ENCODE data around the gene ACSL6.

Gene ACSL6

DNA sequence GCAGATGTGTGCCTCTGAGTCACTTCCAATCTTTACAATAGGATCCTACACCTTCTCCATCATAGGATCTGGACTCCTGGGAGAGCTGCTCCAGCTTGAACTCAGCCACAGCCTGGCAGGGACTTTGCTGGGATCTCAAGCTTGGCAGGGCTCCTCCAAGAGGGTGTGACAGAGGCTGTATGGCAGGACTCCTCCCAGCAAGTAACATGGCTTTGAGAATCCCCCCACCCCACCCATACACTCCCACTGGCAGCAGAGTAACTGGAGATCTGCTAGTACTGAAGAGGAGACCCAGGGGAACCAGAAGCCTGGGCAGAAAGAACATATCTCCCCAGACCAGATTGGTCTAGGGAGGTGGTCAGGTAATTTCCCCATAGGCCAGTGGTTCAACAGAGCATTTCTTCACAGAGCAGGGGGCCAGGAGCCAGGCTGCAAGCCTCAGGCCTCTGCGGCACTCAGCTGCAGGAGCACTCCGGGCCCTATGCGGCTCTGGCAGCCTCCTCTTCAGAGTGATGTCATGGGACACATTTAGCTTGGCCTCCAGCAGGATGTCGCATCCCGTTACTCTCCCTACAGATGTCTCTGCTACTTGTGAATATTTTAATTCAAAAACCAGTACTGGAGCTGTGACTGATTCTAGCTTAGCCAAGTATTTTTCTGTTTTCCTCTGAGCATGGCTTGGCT lies 1.7 kb upstream of the ACSL6 start:
- DNase-seq = no peak

DNA sequence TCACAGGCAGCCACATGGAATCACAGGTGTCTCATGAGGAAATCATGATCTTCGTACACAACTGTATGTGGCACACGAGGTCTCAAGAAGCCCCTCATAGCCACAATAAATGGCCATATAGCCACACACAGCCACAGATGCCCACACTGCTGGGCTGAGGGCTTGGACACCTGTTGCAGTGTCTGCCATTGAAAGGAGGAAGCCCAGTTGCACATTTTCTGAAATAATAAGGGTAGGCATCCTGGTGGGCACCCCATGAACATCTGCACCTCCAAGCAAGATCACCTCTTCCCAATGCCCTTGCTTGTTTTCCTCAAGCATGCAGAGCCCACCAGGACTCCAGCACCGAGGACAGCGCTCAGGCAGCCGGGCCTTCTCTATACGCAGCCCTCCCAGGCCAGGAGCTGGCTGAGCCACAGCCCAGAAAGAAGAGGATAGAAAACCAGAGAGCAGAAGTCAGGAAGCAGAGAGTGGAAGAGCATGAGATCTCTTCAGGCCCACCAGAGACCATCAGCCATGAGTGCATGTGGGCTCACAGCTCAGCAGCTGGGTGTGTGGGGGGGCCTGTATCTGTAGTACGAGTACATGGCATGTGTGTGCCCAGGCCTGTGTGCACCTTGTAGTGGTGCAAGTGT lies 1.0 kb upstream of the ACSL6 start:
- peak; percentile 18 for DNase-seq

DNA sequence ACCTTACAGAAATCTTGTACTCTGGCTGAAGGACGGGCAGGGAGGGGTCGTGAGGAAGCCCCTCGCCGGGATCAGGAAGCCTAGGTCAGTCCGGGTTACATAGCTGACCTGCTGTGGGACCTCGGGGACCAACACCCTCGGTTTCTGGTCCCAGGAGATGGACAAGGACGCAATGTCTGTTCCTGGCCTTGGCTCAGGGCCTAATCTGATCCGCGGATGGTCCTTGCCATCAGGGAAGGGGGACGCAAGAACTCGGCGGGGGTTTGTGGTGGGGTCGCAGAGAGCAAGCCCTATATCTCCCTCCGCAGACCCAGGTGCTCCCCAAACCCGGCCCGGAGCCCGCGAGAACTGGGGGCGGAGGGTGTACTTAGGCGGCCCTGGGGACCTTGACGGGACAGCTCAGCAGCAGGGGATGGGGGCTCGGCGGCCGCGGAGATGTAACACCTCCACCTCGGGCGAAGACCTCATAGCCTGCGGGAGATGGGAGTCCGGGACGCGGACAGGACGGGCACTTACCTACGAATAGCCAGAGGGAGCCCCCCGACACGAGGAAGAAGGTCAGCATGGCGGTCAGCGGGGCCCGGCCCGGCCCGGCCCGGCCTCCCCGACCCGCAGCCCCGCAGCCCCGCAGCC lies 353 bp downstream of the ACSL6 start:
- peak; percentile 13 for DNase-seq

DNA sequence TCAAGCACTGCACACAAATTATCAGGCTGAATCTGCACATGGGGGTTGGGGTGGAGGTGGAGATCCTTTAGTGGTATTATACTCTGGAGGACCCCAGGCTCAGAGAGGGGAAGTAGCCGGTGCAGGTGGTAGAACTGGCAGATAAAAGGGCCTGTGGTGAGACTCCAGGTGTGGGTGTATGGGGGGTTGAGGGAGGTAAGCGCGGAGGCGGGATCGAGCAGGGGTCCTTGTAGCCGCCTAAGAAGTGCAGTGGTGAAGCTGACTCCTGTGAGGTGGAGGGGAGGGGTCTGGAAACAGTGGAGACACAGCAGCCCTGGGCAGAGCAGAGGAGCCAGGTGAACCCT lies 841 bp downstream of the ACSL6 start:
- DNase-seq = peak; percentile 7

DNA sequence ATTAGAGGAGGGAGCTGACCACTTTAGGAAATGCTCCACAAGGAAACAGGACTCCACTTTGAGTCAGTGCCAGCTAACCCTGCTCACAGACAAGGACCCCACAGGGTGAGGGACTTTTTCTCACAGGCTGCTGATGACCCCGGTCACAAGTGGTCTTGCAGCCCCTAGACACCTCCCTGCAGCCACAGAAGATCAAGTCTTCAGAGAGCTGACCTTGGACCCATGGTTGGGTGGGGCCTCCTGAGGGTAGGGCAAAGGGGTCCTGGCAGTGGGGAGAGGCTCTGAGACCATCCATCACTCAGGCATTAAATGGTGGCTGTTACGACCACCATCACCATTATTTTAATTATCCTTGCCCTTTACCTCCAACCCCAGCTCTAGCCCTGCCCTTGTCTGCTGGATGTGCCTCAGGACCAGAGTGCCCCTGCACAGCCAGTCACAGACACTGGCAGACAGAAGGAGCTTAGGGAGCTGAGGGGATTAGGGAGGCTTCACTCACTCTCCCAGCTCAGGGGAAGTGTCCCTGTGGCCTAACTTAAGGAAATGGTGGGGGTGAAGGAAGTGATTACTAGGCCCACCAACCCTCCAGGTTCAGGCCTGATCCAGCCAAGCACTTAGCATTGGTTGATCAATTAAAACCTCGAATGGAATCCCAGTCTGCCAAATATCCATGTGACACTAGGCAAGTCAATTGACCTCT lies 1.6 kb downstream of the ACSL6 start:
- peak; percentile 3 for DNase-seq

DNA sequence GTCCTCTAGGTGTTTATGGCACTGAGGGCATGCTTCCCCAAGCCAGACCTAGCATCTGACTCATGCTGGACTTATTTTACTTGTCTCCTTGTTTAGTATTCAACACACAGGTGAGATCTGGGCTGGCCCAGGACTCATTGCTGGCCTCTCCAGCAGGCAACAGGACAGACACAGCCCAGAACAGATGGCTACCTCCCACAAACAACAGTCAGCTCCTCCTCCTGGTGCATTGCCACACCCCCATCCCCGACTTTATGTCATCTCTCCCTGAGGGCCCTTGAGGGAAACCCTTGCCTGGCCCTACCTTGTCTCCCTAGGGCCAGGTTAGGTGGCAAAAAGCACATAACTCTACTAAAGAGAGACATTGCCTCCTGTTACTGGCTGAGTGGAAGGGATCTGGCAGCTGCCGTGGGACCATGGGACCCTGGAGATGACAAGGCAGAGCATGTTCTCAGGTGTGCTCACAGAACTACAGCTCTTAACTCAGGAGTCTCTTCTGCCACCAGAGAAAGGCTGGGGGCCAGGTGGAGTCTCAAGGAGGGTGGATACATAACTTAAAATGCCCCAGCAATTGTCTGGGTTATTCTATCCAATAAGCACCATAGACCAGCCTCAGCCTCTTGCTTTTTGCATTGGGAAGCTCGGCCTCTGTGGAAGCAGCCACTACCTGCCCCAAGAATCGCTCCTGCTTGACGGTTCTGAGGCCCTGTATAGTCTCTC lies 2.3 kb downstream of the ACSL6 start:
- peak; percentile 9 for DNase-seq

DNA sequence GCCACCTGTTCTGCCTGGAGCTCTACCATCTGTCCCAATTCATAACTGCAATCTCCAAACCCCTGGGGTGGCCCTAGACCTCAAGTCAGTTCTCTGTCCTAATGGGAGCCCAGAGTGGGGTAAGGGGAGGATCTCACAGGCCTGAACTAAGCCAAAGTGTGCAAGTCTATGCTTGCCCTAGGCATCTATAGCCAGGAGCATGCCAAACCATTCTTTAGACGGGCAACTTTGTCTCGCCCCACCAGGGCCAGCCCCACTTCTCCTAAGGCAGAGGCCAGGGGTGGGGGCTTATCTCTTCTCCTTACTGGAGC lies 3.3 kb downstream of the ACSL6 start:
- no peak for DNase-seq

DNA sequence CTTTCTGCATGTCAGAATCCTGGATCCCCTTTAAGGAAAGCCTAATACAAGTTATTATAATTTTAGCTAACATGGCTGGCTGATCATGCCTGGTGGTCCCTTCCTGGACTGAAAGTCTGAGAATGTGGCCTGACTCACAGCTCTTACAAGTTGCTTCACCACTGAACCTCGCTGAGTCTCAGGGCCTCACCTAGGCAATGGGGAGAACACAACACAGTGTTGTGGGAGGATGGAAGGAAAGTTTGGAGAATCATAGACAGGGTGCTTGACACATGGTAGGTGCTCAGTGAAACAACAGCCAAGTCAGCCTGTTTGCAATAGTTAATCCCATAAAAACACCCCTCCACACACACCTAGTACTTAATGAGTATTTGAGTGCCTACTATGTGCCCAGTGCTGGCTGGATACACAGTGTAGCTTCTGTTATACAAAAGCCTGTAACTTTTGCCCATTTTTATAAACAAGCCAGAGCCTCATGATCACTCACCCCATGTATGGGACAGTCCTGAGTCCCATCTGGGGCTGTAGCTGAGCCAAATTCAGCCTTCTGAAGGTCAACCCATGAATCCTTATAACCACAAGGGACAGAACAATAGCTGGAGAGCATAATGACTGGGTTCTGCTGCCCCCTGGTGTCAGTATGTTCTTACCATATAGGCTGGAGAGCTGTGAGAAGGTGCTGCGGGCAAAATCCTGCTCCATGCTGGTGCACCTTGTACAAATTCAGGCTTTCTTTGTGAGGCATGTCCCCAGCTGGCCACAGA lies 3.9 kb downstream of the ACSL6 start:
- peak; percentile 74 for DNase-seq

DNA sequence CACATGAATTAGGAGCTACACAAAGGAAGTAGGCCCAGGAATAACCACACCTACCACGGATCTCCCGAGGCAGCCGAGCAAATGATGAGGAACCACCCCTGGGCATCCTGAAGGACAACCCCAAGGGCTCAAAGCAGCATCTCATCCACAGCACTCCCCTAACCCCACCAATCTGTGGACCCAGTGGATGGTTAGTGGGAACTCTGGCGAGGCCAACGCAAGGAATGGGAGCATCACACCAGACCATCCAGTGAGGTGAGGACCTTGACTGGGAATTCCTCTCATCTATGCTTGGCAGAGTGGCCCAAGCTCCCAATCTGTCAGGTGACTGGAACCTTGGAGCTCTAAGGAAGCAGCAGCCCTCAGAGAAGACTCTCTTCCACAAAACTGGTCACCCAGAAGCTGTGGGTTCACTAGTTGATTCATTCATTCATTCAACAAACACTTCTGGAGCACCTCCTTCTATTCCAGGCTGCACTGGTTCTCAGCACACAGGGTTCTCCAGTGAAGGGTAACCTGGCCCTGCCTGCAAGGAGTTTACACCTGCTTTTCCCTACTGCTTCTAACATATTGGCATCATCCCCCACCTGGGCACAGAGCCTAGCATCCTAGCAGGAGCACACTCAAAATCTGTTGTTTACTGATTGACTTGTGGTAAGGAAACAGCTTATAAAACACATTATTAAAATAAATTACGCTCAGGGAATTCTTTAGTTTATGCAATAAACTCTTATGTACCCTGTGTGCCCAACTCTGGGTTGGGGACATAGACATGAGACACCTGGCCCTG lies 4.9 kb downstream of the ACSL6 start:
- DNase-seq = no peak

DNA sequence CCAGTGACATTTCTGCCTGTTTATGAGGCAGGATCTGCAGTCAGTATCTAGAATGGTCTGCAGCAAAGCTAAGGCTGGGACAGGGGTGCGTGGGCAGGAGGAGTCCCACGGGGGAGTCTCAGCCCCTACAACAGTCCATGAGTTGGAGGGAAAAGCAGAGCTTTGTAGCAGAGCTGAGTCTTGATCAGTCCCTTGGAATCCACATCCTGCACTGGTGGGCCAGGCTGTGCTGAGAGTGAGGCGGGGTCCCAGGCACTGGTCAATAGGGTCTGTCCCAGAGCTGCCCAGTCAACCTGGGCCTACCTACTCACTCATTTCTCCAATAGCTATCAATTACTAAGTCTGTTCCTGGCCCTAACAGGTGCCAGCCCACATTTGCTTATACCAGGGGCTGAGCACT lies 5.9 kb downstream of the ACSL6 start:
- DNase-seq = no peak

DNA sequence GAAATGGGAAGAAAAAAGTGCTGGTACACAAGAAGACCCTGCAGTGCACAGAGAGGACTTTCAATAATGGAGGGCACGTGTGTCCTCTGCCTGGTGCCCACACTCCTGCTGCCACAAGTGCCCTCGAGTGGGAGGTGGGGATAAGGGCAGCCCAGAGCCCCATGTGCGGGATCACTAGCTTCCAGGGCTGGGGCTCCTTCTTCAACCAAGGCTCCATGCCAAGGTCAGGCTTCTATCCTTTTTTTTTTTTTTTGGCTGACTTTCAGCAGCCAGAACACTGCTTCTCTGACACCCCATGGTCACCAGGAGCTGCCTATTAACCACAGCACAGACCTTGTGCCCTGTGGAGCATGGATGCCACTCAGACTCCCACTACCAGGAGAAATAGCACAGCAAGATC lies 7.5 kb downstream of the ACSL6 start:
- no peak for DNase-seq

DNA sequence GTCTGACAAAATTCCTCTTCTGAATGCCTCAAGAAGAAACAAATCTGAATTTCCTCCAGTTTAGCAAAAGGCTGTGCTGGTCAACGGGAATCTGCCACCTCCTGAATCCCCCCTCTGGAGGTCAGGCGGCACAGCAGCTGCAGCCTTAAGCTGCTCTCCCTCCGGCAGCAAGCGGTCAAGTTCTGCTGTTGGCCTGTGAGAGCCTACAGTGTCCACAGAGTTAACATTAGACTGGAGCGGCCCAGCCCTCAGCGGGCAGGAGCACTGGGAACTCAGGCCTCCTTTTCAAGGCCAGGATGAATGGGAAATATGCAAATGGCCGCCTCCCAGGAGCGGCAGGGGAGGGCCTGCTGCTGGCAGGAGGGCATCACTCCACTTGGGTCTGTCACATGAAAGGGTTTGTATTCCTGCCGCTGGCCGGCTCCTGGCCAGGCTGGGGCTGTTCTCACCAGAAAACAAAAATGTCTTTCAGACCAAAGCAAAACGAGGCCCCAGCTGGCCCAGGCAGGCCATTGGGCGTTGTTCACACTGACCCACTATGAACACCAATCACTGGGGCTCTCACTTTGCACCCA lies 8.2 kb downstream of the ACSL6 start:
- DNase-seq = no peak

DNA sequence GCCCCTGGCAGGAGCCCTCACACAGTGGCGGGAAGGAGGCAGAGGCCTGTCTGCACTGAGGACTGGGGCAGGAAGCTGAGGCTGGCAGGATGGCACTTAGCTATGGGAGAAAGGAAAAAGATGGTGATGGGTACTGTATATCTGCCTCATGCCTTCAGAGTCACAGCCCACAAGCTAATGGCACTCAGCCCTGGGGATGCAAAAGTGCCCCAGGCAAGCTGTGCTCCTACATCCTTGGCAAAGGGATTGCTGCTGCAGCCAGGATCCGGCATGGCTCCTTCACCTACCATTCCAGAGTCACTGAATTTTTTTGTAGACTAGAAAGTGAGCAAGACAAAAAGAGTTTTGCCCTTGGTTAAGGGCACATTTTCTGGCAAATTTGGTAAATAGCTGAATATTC lies 8.7 kb downstream of the ACSL6 start:
- no peak for DNase-seq

DNA sequence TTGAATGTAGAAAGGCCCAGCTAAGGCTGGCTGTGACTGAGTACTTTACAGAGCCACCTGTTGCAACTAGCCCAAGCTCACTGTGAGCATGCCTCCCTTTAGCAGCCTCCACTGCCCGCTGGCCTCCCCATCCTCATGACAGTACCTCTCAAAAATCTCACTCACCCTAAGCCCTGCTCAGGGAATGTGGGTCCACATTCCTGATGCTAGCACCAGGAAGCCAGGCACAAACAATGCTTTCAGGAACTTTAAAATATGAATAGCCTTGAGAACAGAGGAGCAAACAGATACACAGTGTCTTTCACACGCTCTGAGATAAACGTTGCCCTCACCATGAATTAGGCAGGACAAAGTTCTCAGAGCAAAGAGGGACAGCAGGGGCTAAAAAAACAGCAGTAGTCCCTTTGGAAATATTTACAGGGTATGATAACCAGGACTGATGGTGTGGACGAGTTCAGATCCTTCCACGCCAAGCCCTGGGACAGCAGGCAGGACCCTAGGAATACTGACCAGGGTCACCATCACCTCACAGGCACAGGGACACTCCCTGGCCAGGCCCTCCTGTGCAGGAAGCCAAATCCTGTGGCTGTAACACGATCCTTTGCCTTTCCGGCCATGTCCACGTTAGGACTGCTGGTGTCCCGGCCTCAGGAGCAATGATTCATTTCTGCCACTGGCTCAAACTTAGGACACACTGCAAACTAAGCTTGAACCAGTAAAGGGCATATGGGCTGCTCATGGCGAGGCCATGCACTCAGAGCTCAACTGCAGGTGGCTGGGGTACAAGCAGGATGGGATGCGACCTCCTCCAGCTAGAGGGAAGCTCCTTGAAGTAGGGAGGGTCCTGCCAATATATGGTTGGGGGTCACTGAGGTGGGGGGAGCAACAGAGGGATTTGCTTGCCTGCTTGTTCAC lies 9.6 kb downstream of the ACSL6 start:
- DNase-seq = no peak

DNA sequence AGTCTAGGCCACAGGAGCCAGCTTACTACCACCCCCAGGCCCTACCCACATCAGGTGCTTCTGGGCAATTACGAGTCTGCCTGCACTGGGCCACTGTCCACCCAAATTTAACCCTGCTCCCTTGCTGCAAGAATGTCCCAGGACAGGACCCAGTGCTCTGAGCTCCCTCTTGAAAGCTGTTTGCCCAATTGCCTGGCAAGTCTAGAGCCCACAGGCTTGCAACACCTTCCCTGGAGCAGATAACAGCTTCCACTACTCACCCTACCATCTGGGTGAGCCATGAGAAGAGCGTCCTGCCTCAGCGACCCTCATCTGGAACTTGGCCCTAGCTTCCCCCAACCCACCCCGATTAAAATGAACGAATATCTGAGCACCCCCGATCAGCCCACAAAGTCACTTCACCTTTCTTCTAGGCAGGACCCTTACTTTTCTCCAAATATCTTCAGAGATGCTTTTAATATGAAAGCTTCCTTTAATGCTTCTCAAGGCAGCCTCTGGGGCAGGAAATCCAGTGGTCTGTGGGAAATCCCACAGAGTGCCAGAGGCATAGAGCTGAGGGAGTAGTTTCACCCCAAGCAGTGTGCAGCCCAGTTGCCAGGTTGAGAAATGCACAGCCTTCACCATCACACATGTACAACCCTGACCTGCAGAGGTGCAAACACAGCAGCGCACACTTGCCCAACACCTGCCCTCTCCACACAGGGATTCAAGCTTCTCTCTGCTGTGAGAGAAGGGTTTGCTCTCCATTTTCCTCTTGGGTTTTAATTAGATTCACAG lies 10.6 kb downstream of the ACSL6 start:
- DNase-seq = no peak

DNA sequence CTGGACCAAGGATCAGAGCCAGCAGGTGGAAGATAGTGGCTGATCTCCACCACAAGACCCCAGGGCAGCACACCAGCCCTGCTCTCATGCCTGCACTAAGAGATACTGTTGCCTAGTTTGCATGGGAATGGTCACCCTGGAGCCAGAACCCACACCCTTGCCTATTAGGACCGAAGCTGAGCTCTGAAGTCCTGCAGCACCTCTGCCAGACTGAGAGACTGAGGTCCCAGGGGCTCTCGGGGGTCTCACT lies 11.3 kb downstream of the ACSL6 start:
- DNase-seq = no peak

DNA sequence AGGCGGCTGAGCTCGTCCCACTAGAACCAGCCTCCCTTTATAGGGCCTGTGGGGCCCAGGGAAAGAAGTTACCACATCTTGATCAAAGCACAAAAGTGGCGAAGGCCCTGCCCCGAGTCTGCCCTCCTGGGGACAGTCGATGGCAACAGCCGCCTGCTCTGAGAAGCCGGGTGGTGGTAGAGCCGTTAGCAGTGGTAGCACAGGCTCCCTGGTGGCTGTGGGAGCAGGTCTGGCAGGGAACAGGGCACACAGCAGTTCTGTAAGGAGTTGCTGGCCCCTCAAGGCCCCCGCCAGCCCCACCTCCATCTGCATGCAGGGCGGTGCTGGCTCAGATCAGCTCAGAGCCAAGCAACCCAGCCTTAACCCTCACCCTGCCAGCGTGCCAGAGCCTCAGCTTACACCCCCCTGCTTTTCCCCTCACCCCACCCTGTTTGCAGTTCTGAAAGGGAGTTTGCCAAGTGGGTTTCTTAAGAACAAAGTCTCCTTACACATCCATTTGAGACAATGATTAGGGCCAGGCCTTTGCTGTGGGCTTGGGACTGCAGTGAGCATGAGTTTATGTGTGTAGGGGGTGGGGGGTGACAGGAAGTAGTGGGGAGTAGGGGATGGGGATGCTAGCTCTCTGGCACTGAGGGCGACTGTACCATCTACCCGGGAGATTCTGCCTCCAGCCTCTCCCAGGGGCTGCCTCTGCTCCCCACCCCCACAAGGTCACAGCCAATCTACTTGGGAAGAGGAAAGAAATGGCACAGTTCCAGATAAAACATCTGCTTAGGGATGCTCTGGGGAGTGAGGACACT lies 11.8 kb downstream of the ACSL6 start:
- no peak for DNase-seq

DNA sequence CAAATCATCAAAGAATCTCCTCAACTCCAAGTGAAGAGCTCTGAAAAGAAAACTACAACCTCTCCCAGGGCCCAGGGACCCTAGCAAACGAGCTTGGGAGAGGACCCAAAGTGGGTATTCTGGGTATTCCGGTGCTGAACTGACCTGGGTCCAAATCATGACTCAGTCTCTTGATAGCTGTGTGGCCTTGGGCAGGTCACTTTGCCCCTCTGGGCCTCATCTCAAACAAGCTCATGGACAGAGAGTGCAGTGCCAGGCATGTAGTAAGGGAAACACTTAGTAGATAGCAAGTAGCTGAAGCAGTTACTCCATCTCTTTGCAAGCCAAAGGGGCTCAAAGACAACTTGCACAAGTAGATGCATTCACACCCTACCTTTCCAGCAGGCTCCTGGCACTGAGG lies 12.4 kb downstream of the ACSL6 start:
- no peak for DNase-seq

DNA sequence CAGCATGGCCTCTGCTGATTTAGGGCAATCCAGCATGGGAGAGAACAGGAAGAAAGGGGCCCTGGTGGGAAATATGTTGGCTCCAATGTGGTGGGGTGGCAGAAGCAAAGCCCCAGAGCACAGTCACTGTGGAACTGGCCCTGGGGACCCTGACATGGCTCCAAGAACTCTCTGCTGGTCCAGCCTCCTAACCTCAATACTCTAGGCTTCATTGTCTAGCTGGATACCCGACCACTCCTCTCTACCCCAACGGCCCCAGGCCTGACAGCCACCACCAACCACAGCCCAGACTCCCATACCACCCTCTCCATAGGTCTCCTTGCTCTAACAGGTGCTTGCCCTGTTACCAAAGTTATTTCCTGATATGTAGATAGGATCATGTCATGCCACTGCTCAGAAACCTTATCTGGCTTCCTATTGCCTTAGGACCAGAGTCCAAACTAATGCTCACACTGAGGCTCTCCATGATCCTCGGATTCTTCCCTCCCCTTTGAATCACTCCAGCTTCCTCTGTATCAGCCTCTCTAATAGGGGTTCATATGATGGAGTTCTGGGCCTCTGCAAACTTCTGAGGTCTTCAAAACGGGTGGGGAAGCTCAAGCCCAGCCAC lies 12.9 kb downstream of the ACSL6 start:
- no peak for DNase-seq

All from activated naive CD4-positive, alpha-beta T cell treated with anti-CD3 and anti-CD28 coated beads, Interleukin-2, amount 50 U/mL, for 16 hours (primary cell).